DOHH2 (cell line): ENCODE measurements around the gene CPA2.

Experiments
- H3F3A ChIP-seq: fragments of 200-600 bp; sonication (generic), shearing (Covaris generic); 2 replicates; pipeline ENCODE4 v1.6.0; 2016; ENCODE audit warnings: antibody characterized with exemption, mild to moderate bottlenecking; ENCODE audit not compliant: control insufficient read depth, insufficient read depth
- H3K27ac ChIP-seq: fragments of 200-600 bp; sonication (generic); 2 replicates; pipeline ENCODE4 v1.5.1; 2014; ENCODE audit warnings: low read depth, mild to moderate bottlenecking, low read length, moderate library complexity
- H3K27me3 ChIP-seq: fragments of 200-600 bp; sonication (generic); 2 replicates; pipeline ENCODE4 v1.6.1; 2014; ENCODE audit warnings: mild to moderate bottlenecking, low read length, mixed read lengths; ENCODE audit not compliant: control insufficient read depth
- H3K36me3 ChIP-seq: fragments of 200-600 bp; sonication (generic); 2 replicates; pipeline ENCODE4 v1.6.1; 2014; ENCODE audit warnings: mild to moderate bottlenecking, low read length, moderate library complexity, mixed read lengths; ENCODE audit not compliant: control insufficient read depth
- H3K4me1 ChIP-seq: fragments of 200-600 bp; sonication (generic); 2 replicates; pipeline ENCODE4 v1.6.1; 2014; ENCODE audit warnings: mild to moderate bottlenecking, low read length, mixed read lengths; ENCODE audit not compliant: control insufficient read depth
- H3K4me2 ChIP-seq: fragments of 200-600 bp; sonication (generic); 2 replicates; pipeline ENCODE4 v1.6.0; 2014; ENCODE audit warnings: mild to moderate bottlenecking, low read length, moderate library complexity
- H3K4me3 ChIP-seq: fragments of 200-600 bp; sonication (generic); 2 replicates; pipeline ENCODE4 v1.5.1; 2014; ENCODE audit warnings: mild to moderate bottlenecking, low read length, mixed read lengths
- H3K79me2 ChIP-seq: fragments of 200-600 bp; sonication (generic); 2 replicates; pipeline ENCODE4 v1.6.1; 2014; ENCODE audit warnings: mild to moderate bottlenecking, low read length, mixed read lengths; ENCODE audit not compliant: control insufficient read depth
- H3K9me2 ChIP-seq: fragments of 200-600 bp; sonication (generic); replicated peaks from 2 replicates; pipeline ENCODE4 v1.6.1; 2014; ENCODE audit warnings: mild to moderate bottlenecking, low read length, mixed read lengths; ENCODE audit not compliant: control insufficient read depth
- H3K9me3 ChIP-seq: fragments of 200-600 bp; sonication (generic); 2 replicates; pipeline ENCODE4 v1.6.1; 2014; ENCODE audit warnings: antibody characterized with exemption, low read length, mixed read lengths; ENCODE audit not compliant: control insufficient read depth, insufficient read depth
- H4K20me1 ChIP-seq: fragments of 200-600 bp; sonication (generic); 2 replicates; pipeline ENCODE4 v1.6.0; 2014; ENCODE audit warnings: low read depth, mild to moderate bottlenecking, antibody characterized with exemption, low read length, moderate library complexity; ENCODE audit not compliant: control insufficient read depth, insufficient read depth
- EZH2phosphoT487 ChIP-seq: fragments of 200-600 bp; sonication (generic); IDR thresholded peaks from 2 replicates; pipeline ENCODE4 v1.6.1; 2017; ENCODE audit warnings: borderline replicate concordance, mild to moderate bottlenecking, antibody characterized with exemption, low read length, moderate library complexity, mixed read lengths
- TF ChIP-seq, protein P1 (sequence below): fragments of 200-600 bp; sonication (generic); IDR thresholded peaks from one replicate; pipeline ENCODE4 v1.5.1; 2014; ENCODE audit warnings: antibody characterized with exemption, mild to moderate bottlenecking, low read depth, low read length; ENCODE audit not compliant: poor library complexity, severe bottlenecking

The CPA2 gene

GRCh38 chr7:130268463-130269317 lies 2.0 kb downstream of the CPA2 start:
- H3K9me2 ChIP-seq = no peaks in the 10 kb centered on the region
- no peaks in the 10 kb centered on the region for H3K36me3 ChIP-seq
- no peak overlapping the region for H3K4me3 ChIP-seq
- H4K20me1 ChIP-seq = no peaks in the 10 kb centered on the region
- no peak overlapping the region for H3K4me2 ChIP-seq
- H3K27me3 ChIP-seq = peaks cover 11% of the 10 kb centered on the region; the same call in 1 of the 2 replicates
- H3K79me2 ChIP-seq = no peaks in the 10 kb centered on the region
- TF ChIP-seq, protein P1, sequence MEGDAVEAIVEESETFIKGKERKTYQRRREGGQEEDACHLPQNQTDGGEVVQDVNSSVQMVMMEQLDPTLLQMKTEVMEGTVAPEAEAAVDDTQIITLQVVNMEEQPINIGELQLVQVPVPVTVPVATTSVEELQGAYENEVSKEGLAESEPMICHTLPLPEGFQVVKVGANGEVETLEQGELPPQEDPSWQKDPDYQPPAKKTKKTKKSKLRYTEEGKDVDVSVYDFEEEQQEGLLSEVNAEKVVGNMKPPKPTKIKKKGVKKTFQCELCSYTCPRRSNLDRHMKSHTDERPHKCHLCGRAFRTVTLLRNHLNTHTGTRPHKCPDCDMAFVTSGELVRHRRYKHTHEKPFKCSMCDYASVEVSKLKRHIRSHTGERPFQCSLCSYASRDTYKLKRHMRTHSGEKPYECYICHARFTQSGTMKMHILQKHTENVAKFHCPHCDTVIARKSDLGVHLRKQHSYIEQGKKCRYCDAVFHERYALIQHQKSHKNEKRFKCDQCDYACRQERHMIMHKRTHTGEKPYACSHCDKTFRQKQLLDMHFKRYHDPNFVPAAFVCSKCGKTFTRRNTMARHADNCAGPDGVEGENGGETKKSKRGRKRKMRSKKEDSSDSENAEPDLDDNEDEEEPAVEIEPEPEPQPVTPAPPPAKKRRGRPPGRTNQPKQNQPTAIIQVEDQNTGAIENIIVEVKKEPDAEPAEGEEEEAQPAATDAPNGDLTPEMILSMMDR = no peak
- TF ChIP-seq EZH2phosphoT487 = no peak
- no peak overlapping the region for H3K27ac ChIP-seq
- no peaks in the 10 kb centered on the region for H3K4me1 ChIP-seq
- H3K9me3 ChIP-seq = no peaks in the 10 kb centered on the region
- no peaks in the 10 kb centered on the region for H3F3A ChIP-seq

- H3K79me2 ChIP-seq = no peaks in the 10 kb centered on the region
These were observed 2.6 kb downstream of the CPA2 start for GRCh38 chr7:130269318-130269694.

DNA sequence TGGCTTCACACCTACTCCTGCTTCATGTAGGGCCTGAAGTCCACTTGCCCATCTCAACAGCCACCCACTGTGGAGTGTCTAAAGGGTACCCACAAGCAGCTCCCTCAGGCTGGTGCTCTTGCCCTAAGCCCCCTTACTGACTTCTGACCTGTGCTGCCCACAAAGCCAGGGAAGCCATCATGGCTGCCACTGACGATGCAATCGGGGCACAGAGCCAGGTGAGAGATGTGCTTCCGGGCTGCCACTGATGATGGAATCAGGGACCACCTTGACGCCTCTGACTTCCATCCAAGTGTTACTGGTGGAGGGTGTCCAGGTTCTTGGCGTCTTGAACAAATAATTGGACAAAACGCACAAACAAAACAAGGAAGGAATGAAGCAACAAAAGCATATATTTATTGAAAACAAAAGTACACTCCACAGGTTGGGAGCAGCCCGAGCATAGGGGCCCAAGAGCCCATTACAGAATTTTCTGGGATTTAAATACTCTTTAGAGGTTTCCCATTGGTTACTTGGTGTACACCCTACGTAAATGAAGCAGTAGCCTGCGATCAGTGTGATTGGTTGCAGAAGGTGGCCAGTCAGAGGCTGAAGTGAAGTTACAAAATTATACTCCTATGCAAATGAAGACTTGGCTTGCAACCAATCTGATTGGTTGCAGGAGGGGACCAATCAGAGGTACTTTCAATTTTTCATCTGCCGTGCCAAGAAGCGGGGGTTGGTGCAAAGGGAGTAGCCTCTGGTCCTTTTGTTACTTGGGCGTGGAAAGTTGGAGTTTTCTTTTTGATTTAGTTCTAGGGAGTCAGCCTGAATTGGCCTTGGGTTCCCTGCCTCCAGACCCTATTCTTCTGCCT lies 4.5 kb downstream of the CPA2 start:
- no peaks in the 10 kb centered on the region for H3K36me3 ChIP-seq

More at GRCh38 chr7:130269318-130269694, 2.6 kb downstream of the CPA2 start:
- H4K20me1 ChIP-seq = no peaks in the 10 kb centered on the region
- H3K9me3 ChIP-seq = no peaks in the 10 kb centered on the region
- H3K9me2 ChIP-seq = no peaks in the 10 kb centered on the region
- no peaks in the 10 kb centered on the region for H3K4me1 ChIP-seq
- TF ChIP-seq EZH2phosphoT487 = no peak
- TF ChIP-seq, protein P1 = no peak
- H3K4me3 ChIP-seq = no peak overlapping the region
- no peaks in the 10 kb centered on the region for H3F3A ChIP-seq
- no peaks in the 10 kb centered on the region for H3K36me3 ChIP-seq
- H3K4me2 ChIP-seq = no peak overlapping the region
- no peak overlapping the region for H3K27ac ChIP-seq
- peaks cover 11% of the 10 kb centered on the region; the same call in 1 of the 2 replicates for H3K27me3 ChIP-seq

More for the DNA sequence above, 4.5 kb downstream of the CPA2 start:
- Histone ChIP-seq H3K27me3 (peaks cover 21% of the 10 kb centered on the region; the same call in 1 of the 2 replicates), H3K4me1 (no peaks in the 10 kb centered on the region), H3K4me3 (no peak overlapping the region), H3K9me3 (no peaks in the 10 kb centered on the region), H3K27ac (no peak overlapping the region), H3K79me2 (no peaks in the 10 kb centered on the region), H3K9me2 (no peaks in the 10 kb centered on the region), H3F3A (no peaks in the 10 kb centered on the region), H3K4me2 (no peak overlapping the region), H4K20me1 (no peaks in the 10 kb centered on the region)
- TF ChIP-seq, protein P1 = no peak
- TF ChIP-seq EZH2phosphoT487 = no peak
